Epithelial cell of proximal tubule (primary cell): ENCODE data around the gene UBE2J1. TPM values are rescaled to one million over a fixed set of nuclear protein-coding genes. Genes with fewer than 3 reads are reported as not detected.

Source experiments
- DNase-seq: peaks from one replicate; pipeline ENCODE4 v3.0.0-alpha.2; 2011; ENCODE audit warnings: low read depth
- H3K4me3 ChIP-seq: 2 replicates; pipeline ENCODE4 v1.5.1; 2011; ENCODE audit warnings: low read depth, mild to moderate bottlenecking, low read length
- total RNA-seq: library from RNA; depleted of rRNA; stranded (reverse); fragments of >200 nt; gene quantifications from 2 replicates; pipeline ENCODE4 v1.2.3, GENCODE V29; 2015
- TF ChIP-seq, protein P1 (sequence below): conservative IDR thresholded peaks from 2 replicates; pipeline ENCODE4 v1.5.1; 2012; ENCODE audit warnings: low read depth, mild to moderate bottlenecking, low read length

The UBE2J1 gene
- total RNA-seq, 1 donor from 2014 or later = 47.2 TPM

DNA sequence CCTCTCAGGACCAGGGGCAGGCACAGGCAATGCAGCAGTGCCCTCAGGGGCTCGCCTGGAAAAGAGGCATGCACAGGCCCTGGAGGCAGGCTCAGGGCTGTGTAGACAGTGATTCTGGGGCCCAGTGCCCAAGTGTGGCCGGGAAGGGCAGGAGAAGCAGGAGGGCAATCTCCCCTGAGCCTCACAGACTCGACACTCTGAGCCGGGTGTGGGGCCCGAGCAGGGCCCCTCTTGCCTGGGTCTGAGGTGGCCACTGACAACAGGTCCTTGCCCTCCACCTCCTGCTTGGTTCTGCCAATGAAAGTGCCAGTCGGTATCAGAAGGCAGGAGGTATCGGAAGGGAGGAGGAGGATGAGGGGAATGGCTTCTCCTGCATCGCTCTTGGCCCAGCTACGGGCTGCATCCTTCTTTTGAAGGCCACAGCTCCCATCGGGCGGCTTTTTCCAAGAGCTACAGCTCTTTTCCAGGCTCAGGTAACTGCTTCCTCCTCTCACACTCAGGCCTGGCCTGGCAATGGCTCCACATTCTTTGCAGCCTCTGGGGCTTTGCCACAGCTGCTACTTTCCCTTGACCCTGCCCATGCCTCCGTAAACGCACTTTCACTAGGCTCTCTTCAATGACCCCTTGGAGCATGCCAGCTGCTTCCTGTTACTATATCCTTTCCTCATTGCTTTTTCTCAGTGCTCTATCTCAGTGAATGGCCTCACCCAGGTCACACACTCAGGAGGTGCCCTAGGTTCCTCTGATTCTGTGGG is 61.9 kb downstream of the UBE2J1 start:
- no peak for DNase-seq
- H3K4me3 ChIP-seq = no peak overlapping the region
- TF ChIP-seq, protein P1, sequence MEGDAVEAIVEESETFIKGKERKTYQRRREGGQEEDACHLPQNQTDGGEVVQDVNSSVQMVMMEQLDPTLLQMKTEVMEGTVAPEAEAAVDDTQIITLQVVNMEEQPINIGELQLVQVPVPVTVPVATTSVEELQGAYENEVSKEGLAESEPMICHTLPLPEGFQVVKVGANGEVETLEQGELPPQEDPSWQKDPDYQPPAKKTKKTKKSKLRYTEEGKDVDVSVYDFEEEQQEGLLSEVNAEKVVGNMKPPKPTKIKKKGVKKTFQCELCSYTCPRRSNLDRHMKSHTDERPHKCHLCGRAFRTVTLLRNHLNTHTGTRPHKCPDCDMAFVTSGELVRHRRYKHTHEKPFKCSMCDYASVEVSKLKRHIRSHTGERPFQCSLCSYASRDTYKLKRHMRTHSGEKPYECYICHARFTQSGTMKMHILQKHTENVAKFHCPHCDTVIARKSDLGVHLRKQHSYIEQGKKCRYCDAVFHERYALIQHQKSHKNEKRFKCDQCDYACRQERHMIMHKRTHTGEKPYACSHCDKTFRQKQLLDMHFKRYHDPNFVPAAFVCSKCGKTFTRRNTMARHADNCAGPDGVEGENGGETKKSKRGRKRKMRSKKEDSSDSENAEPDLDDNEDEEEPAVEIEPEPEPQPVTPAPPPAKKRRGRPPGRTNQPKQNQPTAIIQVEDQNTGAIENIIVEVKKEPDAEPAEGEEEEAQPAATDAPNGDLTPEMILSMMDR = no peak

DNA sequence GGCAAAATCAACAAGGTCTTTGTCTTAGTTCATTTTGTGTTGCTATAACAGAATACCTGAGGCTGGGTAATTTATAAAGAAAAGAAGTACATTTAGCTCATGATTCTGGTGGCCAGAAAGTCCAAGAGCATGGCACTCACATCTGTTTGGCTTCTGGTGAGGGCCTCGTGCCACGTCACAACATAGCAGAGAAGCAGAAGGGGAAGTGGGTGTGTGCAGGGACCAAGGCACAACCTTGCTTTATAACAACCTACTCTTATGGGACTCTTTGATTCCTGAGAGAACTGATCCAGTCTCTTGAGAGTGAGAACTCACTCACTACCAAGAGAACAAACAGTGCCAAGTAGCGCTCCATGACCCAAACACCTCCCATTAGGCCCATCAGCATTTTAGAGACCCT is 62.8 kb downstream of the UBE2J1 start:
- H3K4me3 ChIP-seq = no peak overlapping the region
- TF ChIP-seq, protein P1 = no peak
- DNase-seq = no peak

DNA sequence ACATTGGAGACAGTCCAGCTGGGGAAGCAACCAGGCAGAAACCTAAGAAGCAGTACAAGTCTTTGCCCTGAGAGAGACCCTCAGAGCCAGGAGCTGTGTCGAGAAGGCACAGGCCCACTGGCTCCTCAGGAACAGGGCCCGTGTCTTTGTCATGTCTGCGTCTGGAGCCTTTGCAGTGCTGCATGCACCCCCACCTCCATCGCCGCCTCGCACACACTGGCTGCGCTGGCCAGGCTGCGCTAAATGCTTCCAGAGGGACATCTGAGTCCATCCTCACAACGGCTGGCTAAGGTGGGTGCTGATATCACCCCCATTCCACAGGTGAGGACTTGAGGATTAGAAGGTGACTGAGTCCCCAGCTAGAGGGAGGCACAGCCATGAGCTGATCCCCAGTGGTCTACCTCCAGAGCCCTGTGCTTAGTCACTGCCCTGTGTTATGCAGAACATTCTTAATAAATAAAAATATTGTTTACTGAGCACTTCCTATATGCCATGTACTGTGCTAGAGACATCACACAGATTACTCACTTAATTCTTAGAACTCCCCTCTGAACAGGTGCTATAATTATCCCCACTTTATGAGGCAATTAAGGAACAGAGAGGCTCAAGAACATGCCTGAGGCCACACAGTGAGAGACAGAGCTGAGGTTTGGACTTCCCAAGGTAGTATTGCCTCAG is 65.0 kb downstream of the UBE2J1 start:
- no peak overlapping the region for H3K4me3 ChIP-seq
- DNase-seq = no peak
- TF ChIP-seq, protein P1 = no peak

DNA sequence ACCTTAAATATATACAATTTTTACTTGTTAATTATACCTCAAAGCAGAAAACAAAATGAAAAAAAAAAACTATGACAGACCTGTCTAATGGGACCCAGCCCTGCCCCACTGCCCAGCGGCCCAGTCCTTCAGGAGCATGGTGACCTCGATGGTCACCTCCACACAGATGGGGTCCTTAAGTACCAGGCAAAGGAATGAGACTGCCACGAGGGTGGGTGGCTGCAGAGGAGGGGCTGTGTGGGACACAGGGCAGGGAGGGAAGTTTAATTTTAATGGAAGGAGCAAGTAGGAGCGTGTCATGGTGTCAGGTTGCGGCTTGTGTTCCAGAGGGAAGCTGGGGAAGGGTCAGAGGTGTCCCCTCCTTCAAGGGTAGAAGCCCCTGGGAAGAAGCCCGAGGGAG is 66.0 kb downstream of the UBE2J1 start:
- no peak overlapping the region for H3K4me3 ChIP-seq
- TF ChIP-seq, protein P1 = no peak
- DNase-seq = no peak

DNA sequence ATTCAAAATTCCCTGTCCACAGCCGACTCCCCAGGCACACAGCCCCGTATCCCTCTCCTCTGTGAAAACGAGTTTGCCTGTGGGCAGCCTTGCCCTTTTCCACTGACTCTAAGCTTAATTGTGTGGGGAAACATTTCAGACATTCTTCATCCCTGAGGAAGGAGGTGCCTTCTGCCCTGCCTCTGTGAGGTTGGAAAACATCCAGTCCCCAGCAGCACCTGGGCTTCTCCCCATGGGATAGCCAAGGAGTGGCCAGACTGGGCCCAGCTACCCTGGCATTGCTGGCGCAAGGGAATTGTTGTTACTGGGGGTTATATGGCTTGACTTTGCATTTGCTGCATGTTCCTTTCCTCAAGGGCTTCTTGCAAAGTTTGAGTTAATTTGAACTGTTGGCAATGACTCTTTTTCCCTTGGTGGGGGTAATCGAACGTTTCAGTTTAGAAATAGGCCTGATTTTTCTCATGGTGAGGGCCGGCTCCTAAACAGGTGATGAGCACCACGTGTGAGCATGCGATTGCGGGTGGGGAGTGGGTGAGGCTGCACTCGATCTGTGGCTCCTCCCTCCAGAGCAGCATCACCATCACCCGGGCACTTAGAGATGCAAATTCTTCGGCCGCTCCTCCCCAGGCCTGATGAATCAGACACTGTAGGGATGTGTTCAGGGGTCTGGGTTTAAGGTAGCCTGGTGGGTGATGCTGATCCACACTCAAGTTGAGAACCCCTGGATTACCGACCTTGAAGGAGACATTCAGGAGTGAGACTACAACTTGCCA is 67.4 kb downstream of the UBE2J1 start:
- H3K4me3 ChIP-seq = no peak overlapping the region
- TF ChIP-seq, protein P1 = no peak
- no peak for DNase-seq

DNA sequence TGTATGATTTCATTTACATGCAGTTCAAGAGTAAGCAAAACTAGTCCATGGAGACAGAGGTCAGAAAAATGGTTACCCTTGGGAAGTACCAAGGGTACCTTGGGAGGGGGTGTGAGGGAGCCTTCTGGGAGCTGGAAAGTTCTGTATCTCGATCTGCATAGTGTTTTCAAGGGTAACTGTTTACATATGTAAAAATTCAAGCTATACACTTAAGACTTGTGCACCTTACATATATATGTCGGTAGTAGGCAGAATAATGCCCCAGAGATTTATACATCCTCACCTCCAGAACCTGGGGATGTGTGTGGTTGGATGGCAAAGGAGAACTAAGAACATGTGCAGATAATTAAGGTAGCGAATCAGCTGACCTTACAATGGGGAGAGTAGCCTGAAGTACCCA is 68.4 kb downstream of the UBE2J1 start:
- DNase-seq = no peak
- no peak overlapping the region for H3K4me3 ChIP-seq
- TF ChIP-seq, protein P1 = no peak
